Measurements from ENCODE around the gene IFT22.
"Not testable (repeated sequence)": the region's sequence is repeated elsewhere in the genome, so short reads cannot be mapped to it uniquely, and the experiment has no call there.

Gene IFT22

GRCh38 chr7:101363196-101363733, 41.7 kb upstream of the IFT22 start:
- no peak for TF ChIP-seq CTCF (IDR thresholded peaks at IDR 0.05; ENCODE audit: borderline replicate concordance, control extremely low read depth, extremely low read depth, insufficient read depth, missing control alignments)
- DNase-seq (ENCODE audit: low spot score) = no peak
- in situ Hi-C loops (cut with MboI; ENCODE audit: low sequenced_read_pairs, unreplicated experiment) = loop anchor here (10.0 kb wide), 1 partner anchor 52 kb away; no protein-coding TSS in a partner anchor

GRCh38 chr7:101362334-101363195, 41.0 kb upstream of the IFT22 start, which contains the start of gene COL26A1:
Gene COL26A1 (plus strand): TSS chr7:101362875. CDS start chr7:101363033, 158 bp downstream.
- in situ Hi-C loops (cut with MboI; ENCODE audit: low sequenced_read_pairs, unreplicated experiment) = loop anchor here (10.0 kb wide), 1 partner anchor 52 kb away; no protein-coding TSS in a partner anchor
- TF ChIP-seq CTCF (IDR thresholded peaks at IDR 0.05; ENCODE audit: borderline replicate concordance, control extremely low read depth, extremely low read depth, insufficient read depth, missing control alignments) = no peak
- DNase-seq (ENCODE audit: low spot score) = peak; percentile 53

- no peak for DNase-seq (ENCODE audit: low spot score)
- in situ Hi-C loops (cut with MboI; ENCODE audit: low sequenced_read_pairs, unreplicated experiment) = no loop called here
- no peak for TF ChIP-seq CTCF (IDR thresholded peaks at IDR 0.05; ENCODE audit: borderline replicate concordance, control extremely low read depth, extremely low read depth, insufficient read depth, missing control alignments)
These were observed 35.8 kb upstream of the IFT22 start for GRCh38 chr7:101357433-101357832.

GRCh38 chr7:101352920-101353308, 31.3 kb upstream of the IFT22 start:
- DNase-seq (ENCODE audit: low spot score) = no peak
- in situ Hi-C loops (cut with MboI; ENCODE audit: low sequenced_read_pairs, unreplicated experiment) = no loop called here
- TF ChIP-seq CTCF (IDR thresholded peaks at IDR 0.05; ENCODE audit: borderline replicate concordance, control extremely low read depth, extremely low read depth, insufficient read depth, missing control alignments) = no peak

GRCh38 chr7:101349300-101349699, 27.7 kb upstream of the IFT22 start:
- DNase-seq (ENCODE audit: low spot score); in situ Hi-C loops (cut with MboI; ENCODE audit: low sequenced_read_pairs, unreplicated experiment): not testable (repeated sequence)

- in situ Hi-C loops (cut with MboI; ENCODE audit: low sequenced_read_pairs, unreplicated experiment) = not testable (repeated sequence)
These were observed 26.9 kb upstream of the IFT22 start for GRCh38 chr7:101348456-101349067.

GRCh38 chr7:101347477-101347876, 25.9 kb upstream of the IFT22 start:
- no peak for TF ChIP-seq CTCF (IDR thresholded peaks at IDR 0.05; ENCODE audit: borderline replicate concordance, control extremely low read depth, extremely low read depth, insufficient read depth, missing control alignments)
- in situ Hi-C loops (cut with MboI; ENCODE audit: low sequenced_read_pairs, unreplicated experiment) = no loop called here
- no peak for DNase-seq (ENCODE audit: low spot score)

More at GRCh38 chr7:101348456-101349067, 26.9 kb upstream of the IFT22 start:
- not testable (repeated sequence) for DNase-seq (ENCODE audit: low spot score)

Measured in GM13976 (cell line).